HepG2 (cell line): ENCODE measurements around the gene SQSTM1. TPM values are rescaled to one million over a fixed set of nuclear protein-coding genes. Genes with fewer than 3 reads are reported as not detected.

Experiments used
- ATAC-seq: fragments of 200-7000 bp; cut with Tn5 transposase; 3 replicates; pipeline ENCODE4 v1.9.1; 2020; ENCODE audit warnings: mild to moderate bottlenecking, moderate library complexity
- BruUV-seq: library from RNA; stranded (reverse); fragments of 400-500 nt; replicated peaks from 2 replicates; lab custom pipeline; 2021; lab: Mats Ljungman, UMichigan
- CTCF ChIA-PET: fragments of 300-600 bp; formaldehyde crosslinking; extraction: SDS; loops from one replicate; lab custom pipeline; 2021; ENCODE audit warnings: low total read pairs, inconsistent platforms, low intra/inter-chr PET ratio; lab: Yijun Ruan, JAX
- POLR2A ChIA-PET: fragments of 350-600 bp; sonication (Branson Sonifier 250); formaldehyde crosslinking; loops from one replicate; lab custom pipeline; 2020; ENCODE audit warnings: antibody characterized with exemption, inconsistent platforms; lab: Yijun Ruan, JAX
- DNase-seq: peaks from one replicate; pipeline ENCODE4 v3.0.0-alpha.2; 2015; ENCODE audit warnings: low spot score
- FAIRE-seq: peaks from 3 replicates; lab custom pipeline; 2011; peaks lifted over from hg19 to GRCh38; lab: Jason Lieb, UNC
- H2AFZ ChIP-seq: one replicate; pipeline ENCODE4 v1.6.1; 2011; ENCODE audit warnings: low read length, inconsistent platforms
- H3K27ac ChIP-seq: fragments of 300-600 bp; 3 replicates; pipeline ENCODE4 v1.8.0; 2011; ENCODE audit warnings: mixed run types, mild to moderate bottlenecking, mixed read lengths, low read length, inconsistent platforms; ENCODE audit not compliant: insufficient read depth; ENCODE audit errors: extremely low read length
- H3K27me3 ChIP-seq, 2 experiments: fragments of 200-600 bp in 1 of 2; 2 replicates in 1 of 2; 3 replicates in 1 of 2; pipeline versions ENCODE4 v1.6.0 to v1.8.0; 2011; ENCODE audit warnings: low read length in 2 of 2, mild to moderate bottlenecking in 2 of 2, moderate library complexity in 2 of 2, inconsistent platforms in 1 of 2; ENCODE audit not compliant: insufficient read depth in 2 of 2, control insufficient read depth in 1 of 2
- H3K36me3 ChIP-seq, 2 experiments: fragments of 200-600 bp in 1 of 2; replicated peaks in 1 of 2; 2 replicates in 1 of 2; 3 replicates in 1 of 2; pipeline versions ENCODE4 v1.5.1 to v1.8.0; 2011; ENCODE audit warnings: low read length in 2 of 2, inconsistent platforms in 1 of 2; ENCODE audit not compliant: insufficient read depth in 2 of 2, control insufficient read depth in 1 of 2
- H3K4me1 ChIP-seq: 2 replicates; pipeline ENCODE4 v1.5.1; 2012; ENCODE audit warnings: low read length, inconsistent platforms; ENCODE audit not compliant: insufficient read depth
- H3K4me2 ChIP-seq: 2 replicates; pipeline ENCODE4 v1.6.0; 2011; ENCODE audit warnings: low read depth, low read length, inconsistent platforms
- H3K4me3 ChIP-seq, 3 experiments: fragments of 200-600 bp in 1 of 3; sonication (generic), shearing (Covaris generic) in 1 of 3; replicated peaks in 1 of 3; 2 replicates each; pipeline ENCODE4 v1.5.1; 2011 to 2016; ENCODE audit warnings: low read length in 3 of 3, inconsistent platforms in 2 of 3, low read depth in 2 of 3, mild to moderate bottlenecking in 2 of 3, control low read depth in 1 of 3, mixed read lengths in 1 of 3; ENCODE audit not compliant: insufficient read depth in 1 of 3
- H3K79me2 ChIP-seq: one replicate; pipeline ENCODE4 v1.6.1; 2011; ENCODE audit warnings: low read length, inconsistent platforms; ENCODE audit not compliant: insufficient read depth
- H3K9ac ChIP-seq: 2 replicates; pipeline ENCODE4 v1.6.0; 2011; ENCODE audit warnings: mild to moderate bottlenecking, low read depth, low read length, inconsistent platforms; ENCODE audit not compliant: insufficient read depth
- H3K9me3 ChIP-seq: 2 replicates; pipeline ENCODE4 v1.5.1; 2012; ENCODE audit warnings: mild to moderate bottlenecking, low read length
- H4K20me1 ChIP-seq: 2 replicates; pipeline ENCODE4 v1.6.0; 2011; ENCODE audit warnings: inconsistent platforms, mild to moderate bottlenecking, low read length, moderate library complexity; ENCODE audit not compliant: insufficient read depth
- AGO2 ChIP-seq: fragments of 200-400 bp; formaldehyde crosslinking; optimal IDR thresholded peaks from 2 replicates; pipeline ENCODE3; 2017; ENCODE audit warnings: mild to moderate bottlenecking, low read depth, low read length, moderate library complexity
- CTCF ChIP-seq: sonication (generic); formaldehyde crosslinking; IDR thresholded peaks from 2 replicates; pipeline ENCODE4 v1.5.0; 2020; ENCODE audit warnings: mild to moderate bottlenecking, missing genetic modification reagents, moderate library complexity
- ERF ChIP-seq: IDR thresholded peaks from 2 replicates; pipeline ENCODE4 v1.6.1; 2018; ENCODE audit warnings: missing biosample characterization, missing genetic modification reagents
- KAT2B ChIP-seq: fragments of 150-350 bp; IDR thresholded peaks from 2 replicates; pipeline ENCODE4 v1.6.1; 2014; ENCODE audit warnings: low read depth, low read length, borderline replicate concordance
- MYC ChIP-seq: sonication (generic); formaldehyde crosslinking; IDR thresholded peaks from 2 replicates; pipeline ENCODE4 v1.9.0; 2021; ENCODE audit warnings: missing genetic modification reagents, borderline replicate concordance
- SMC3 ChIP-seq: IDR thresholded peaks from 2 replicates; pipeline ENCODE4 v1.6.1; 2011; ENCODE audit warnings: low read length, improper control_type of control experiment
- STAG1 ChIP-seq: sonication (generic); formaldehyde crosslinking; IDR thresholded peaks from 2 replicates; pipeline ENCODE4 v1.4.0; 2020; ENCODE audit warnings: missing genetic modification reagents
- WGBS: methylation state at CpG from one replicate; pipeline ENCODE4 v1.1.6; 2017; ENCODE audit warnings: low lambda C conversion rate; 5-methylcytosine and 5-hydroxymethylcytosine counted together
- in situ Hi-C: cut with HindIII; loops from 2 replicates; pipeline ENCODE4 v1.10.0; 2017; ENCODE audit warnings: low pct_unique_long_range_greater_than_20kb; ENCODE audit not compliant: extremely low pct_ligation_motif_present
- intact Hi-C: fragments of 100-400 bp; cut with micrococcal nuclease; formaldehyde crosslinking; loops from one replicate; pipeline ENCODE4 v1.10.0; 2022; ENCODE audit not compliant: unreplicated experiment
- polyA plus RNA-seq, 8 experiments: library from polyadenylated mRNA; depleted of rRNA in 3 of 8; stranded (reverse) in 7 of 8; unstranded in 1 of 8; fragments of >200 nt; fragmentation: Illumina TruSeq in 4 of 8; extraction: Trizol in 4 of 8; gene quantifications; 2 replicates each; pipeline versions ENCODE4 v1.2.1 to v1.2.3, GENCODE V29; 2011 to 2016; ENCODE audit warnings: low read depth in 4 of 8, missing spikeins in 1 of 8, mixed read lengths in 1 of 8; ENCODE audit not compliant: insufficient read depth in 1 of 8
- total RNA-seq, 5 experiments: library from RNA; depleted of rRNA; stranded (reverse); fragments of >200 nt; fragmentation: Illumina TruSeq; extraction: Trizol; gene quantifications; 2 replicates each; pipeline ENCODE4 v1.2.3, GENCODE V29; 2016; ENCODE audit warnings: low read depth in 1 of 5

The SQSTM1 gene
- total and polyA plus RNA-seq, 2 of the 13 experiments (the other 11 are each of a cell fraction or from before 2014, with no cell fraction given): 90.9 to 160 TPM

- 95% methylated on average over 13 of the region's 21 CpGs for WGBS
- Histone ChIP-seq H2AFZ (no peak overlapping the region), H4K20me1 (no peaks in the 10 kb centered on the region), H3K27ac (no peak overlapping the region), H3K27me3 (no peaks in the 10 kb centered on the region), H3K36me3 (peaks cover 22 to 42% of the 10 kb centered on the region in 2 experiments; a peak in 4 of 5 replicates), H3K9ac (no peak overlapping the region), H3K79me2 (no peaks in the 10 kb centered on the region), H3K4me3 (no peak overlapping the region), H3K4me2 (no peak overlapping the region), H3K9me3 (no peaks in the 10 kb centered on the region), H3K4me1 (no peaks in the 10 kb centered on the region)
- TF ChIP-seq KAT2B: no peak
- 0 out of 2 replicates have a peak, but pooled peaks have one; percentile 15 for TF ChIP-seq STAG1
- no peak for TF ChIP-seq ERF (CRISPR knock-in tag)
- peak; percentile 21; the same call in 1 of the 2 replicates for TF ChIP-seq SMC3
- TF ChIP-seq MYC (CRISPR knock-in tag): peak; percentile 20; the same call in 1 of the 2 replicates
- TF ChIP-seq AGO2: peak; percentile 72
- peak; percentile 43 for TF ChIP-seq CTCF (CRISPR knock-in tag)
- CTCF ChIA-PET: no interaction called here
- intact Hi-C loops (loop anchor here (5.0 kb wide), 1 partner anchor 1276 kb away; no protein-coding TSS in a partner anchor), in situ Hi-C loops (no loop called here)
- DNase-seq: no peak
- FAIRE-seq: no peak
- no TSS peak for BruUV-seq
- 0 out of 3 replicates have a peak, but pooled peaks have one; percentile 10 for ATAC-seq
- POLR2A ChIA-PET: interaction anchor here (1.7 kb wide), 1 partner anchor 14 kb away, joined by 4 read pairs; no protein-coding TSS in a partner anchor
Observed at GRCh38 chr5:179866241-179867078, 45.8 kb downstream of the SQSTM1 start.
